ENCODE results near the gene CST9. TPM values are rescaled to one million over a fixed set of nuclear protein-coding genes. Genes with fewer than 3 reads are reported as not detected.

The CST9 gene
- total RNA-seq, 2 donors from 2014 or later: not detected

DNA sequence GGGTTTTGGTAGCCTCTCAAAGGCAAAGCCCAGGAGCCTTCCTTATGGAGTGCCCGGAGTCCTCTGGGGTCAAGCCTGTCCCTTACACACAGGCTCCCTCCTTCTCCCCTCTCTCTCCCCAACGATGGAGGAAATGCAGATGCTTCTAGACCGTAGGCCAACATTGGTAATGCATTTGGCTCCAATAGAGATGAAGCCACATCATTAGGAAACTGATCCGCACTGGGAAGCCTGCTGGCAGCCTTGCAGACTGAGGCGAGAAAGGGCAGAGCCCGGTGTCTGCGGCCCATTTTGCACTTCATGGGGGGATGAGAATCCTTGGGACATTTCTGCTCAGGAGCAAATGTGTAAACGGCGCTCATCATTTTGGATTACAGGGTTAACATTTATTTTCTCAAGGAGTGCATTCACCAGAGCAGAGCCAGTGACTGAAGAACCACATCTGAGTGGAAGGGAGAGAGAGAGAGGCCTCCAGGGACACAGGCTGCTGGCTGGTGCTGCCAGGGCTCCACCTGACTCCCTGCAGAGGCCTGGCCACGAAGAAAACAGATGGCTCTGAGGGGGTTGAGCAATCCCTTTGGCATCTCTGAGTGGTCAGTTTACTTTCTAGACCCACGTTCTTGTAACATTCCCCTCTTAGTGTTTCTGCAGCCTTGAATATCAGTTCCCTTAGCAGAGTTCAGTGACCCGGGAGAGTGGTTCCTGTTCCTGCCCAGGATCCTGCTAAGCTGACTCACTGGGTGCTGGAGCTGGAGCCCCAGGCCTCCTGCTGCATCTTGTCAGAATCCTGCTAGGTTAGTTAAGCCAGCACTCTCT lies 36.4 kb upstream of the CST9 start:
- H3K4me3 ChIP-seq: no peak overlapping the region
- H3K27ac ChIP-seq: no peak overlapping the region
- DNase-seq (ENCODE audit: low spot score): no peak
- TF ChIP-seq POLR2AphosphoS5 (IDR thresholded peaks at IDR 0.05) (peak; percentile 20), POLR2A (IDR thresholded peaks at IDR 0.05) (no peak)
- H3K36me3 ChIP-seq: no peaks in the 10 kb centered on the region
- no peaks in the 10 kb centered on the region for H3K9me3 ChIP-seq
- H3K27me3 ChIP-seq (replicated peaks; ENCODE audit: insufficient read depth): no peaks in the 10 kb centered on the region
- intact Hi-C loops (cut with DNase I): no loop called here
- H3K4me1 ChIP-seq (replicated peaks): no peaks in the 10 kb centered on the region
- 59% methylated on average over 12 of the region's 12 CpGs for WGBS

GRCh38 chr20:23640671-23641667 lies 35.3 kb upstream of the CST9 start:
- no peak overlapping the region for H3K27ac ChIP-seq
- intact Hi-C loops (cut with DNase I): no loop called here

DNA sequence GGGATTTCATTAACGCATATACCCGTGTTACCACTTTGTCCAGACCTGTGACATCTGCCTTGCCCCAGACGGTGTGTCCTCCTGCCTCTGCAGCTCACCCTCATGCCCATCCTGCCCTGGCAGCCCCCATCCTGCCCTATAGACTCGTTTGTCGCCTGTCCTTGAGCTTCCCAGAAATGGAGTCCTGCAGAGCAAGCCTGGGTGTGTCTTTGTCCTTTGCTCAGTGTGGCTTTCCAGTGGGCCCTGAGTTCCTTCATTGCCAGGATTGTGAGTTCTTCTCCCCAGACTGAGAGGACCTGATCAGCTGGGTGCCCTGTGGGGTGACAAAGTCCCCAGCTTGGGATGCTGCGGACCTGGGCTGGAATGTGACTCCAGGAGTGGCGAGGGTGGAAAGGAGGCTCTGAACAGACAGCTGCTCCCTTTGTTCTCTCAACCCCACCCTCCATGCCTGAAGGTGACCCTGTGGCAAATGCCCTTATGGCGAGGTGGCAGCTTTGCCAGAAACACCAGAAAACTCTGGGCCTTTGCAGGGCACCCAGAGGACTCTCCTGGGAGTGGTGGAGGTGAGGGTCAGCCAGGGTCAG lies 34.4 kb upstream of the CST9 start:
- intact Hi-C loops (cut with DNase I): no loop called here
- H3K36me3 ChIP-seq: no peaks in the 10 kb centered on the region
- peaks cover 9% of the 10 kb centered on the region for H3K4me1 ChIP-seq (replicated peaks)
- H3K27ac ChIP-seq: no peak overlapping the region
- TF ChIP-seq POLR2A (IDR thresholded peaks at IDR 0.05) (no peak), POLR2AphosphoS5 (IDR thresholded peaks at IDR 0.05) (no peak)
- TF ChIP-seq, protein P1, sequence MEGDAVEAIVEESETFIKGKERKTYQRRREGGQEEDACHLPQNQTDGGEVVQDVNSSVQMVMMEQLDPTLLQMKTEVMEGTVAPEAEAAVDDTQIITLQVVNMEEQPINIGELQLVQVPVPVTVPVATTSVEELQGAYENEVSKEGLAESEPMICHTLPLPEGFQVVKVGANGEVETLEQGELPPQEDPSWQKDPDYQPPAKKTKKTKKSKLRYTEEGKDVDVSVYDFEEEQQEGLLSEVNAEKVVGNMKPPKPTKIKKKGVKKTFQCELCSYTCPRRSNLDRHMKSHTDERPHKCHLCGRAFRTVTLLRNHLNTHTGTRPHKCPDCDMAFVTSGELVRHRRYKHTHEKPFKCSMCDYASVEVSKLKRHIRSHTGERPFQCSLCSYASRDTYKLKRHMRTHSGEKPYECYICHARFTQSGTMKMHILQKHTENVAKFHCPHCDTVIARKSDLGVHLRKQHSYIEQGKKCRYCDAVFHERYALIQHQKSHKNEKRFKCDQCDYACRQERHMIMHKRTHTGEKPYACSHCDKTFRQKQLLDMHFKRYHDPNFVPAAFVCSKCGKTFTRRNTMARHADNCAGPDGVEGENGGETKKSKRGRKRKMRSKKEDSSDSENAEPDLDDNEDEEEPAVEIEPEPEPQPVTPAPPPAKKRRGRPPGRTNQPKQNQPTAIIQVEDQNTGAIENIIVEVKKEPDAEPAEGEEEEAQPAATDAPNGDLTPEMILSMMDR (IDR thresholded peaks at IDR 0.05): no peak
- H3K4me3 ChIP-seq: no peak overlapping the region
- WGBS: 84% methylated on average over 8 of the region's 8 CpGs
- no peak for DNase-seq (ENCODE audit: low spot score)
- no peaks in the 10 kb centered on the region for H3K27me3 ChIP-seq (replicated peaks; ENCODE audit: insufficient read depth)
- no peaks in the 10 kb centered on the region for H3K9me3 ChIP-seq

More at GRCh38 chr20:23640671-23641667, 35.3 kb upstream of the CST9 start:
- 76% methylated on average over 11 of the region's 11 CpGs for WGBS
- H3K4me3 ChIP-seq: no peak overlapping the region
- no peaks in the 10 kb centered on the region for H3K27me3 ChIP-seq (replicated peaks; ENCODE audit: insufficient read depth)
- H3K4me1 ChIP-seq (replicated peaks): peaks cover 9% of the 10 kb centered on the region
- no peaks in the 10 kb centered on the region for H3K36me3 ChIP-seq
- DNase-seq (ENCODE audit: low spot score): no peak
- TF ChIP-seq POLR2AphosphoS5 (IDR thresholded peaks at IDR 0.05) (no peak), POLR2A (IDR thresholded peaks at IDR 0.05) (no peak)
- TF ChIP-seq, protein P1 (IDR thresholded peaks at IDR 0.05): no peak
- no peaks in the 10 kb centered on the region for H3K9me3 ChIP-seq

DNA sequence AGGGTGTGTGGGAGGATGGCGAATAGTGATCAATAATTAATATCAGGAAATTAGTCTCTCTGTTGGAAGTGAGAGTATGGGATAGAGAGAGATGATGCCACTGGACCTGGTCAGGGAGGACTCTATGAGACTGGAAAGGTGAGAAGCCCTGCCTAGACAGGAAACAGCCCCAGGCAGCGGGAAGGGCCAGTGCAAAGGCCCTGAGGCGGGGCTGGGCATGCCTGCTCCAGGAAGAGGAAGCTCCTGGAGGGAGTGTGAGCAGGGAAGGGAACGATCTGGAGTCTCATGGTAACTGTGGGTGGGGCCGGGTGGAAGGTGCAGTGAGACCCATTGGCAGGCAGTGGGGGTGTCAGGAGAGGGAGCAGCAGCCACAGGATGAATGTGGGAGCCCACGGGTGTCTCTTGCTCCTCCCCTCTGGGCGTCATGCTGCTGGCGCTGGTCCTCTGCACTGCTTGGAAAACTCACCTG lies 33.8 kb upstream of the CST9 start:
- Histone ChIP-seq H3K9me3 (no peaks in the 10 kb centered on the region), H3K4me3 (no peak overlapping the region), H3K27me3 (replicated peaks; ENCODE audit: insufficient read depth) (no peaks in the 10 kb centered on the region), H3K4me1 (replicated peaks) (peaks cover 9% of the 10 kb centered on the region), H3K27ac (no peak overlapping the region), H3K36me3 (no peaks in the 10 kb centered on the region)
- TF ChIP-seq POLR2A (IDR thresholded peaks at IDR 0.05) (no peak), POLR2AphosphoS5 (IDR thresholded peaks at IDR 0.05) (no peak)
- TF ChIP-seq, protein P1 (IDR thresholded peaks at IDR 0.05): no peak
- no peak for DNase-seq (ENCODE audit: low spot score)
- 75% methylated on average over 8 of the region's 8 CpGs for WGBS
- intact Hi-C loops (cut with DNase I): loop anchor here (10.0 kb wide), 2 partner anchors 215 to 1415 kb away; partner anchors contain the start of genes ACSS1 and NAPB
